HG03354 (cell line): ENCODE results near the gene APOL5.
"Not testable (repeated sequence)": the region's sequence is repeated elsewhere in the genome, so short reads cannot be mapped to it uniquely, and the experiment has no call there.

Experiments
- ATAC-seq: cut with Tn5 transposase; IDR thresholded peaks from one replicate; pipeline ENCODE4 v1.9.1; 2021; ENCODE audit warnings: mild to moderate bottlenecking; ENCODE audit not compliant: unreplicated experiment, poor library complexity, severe bottlenecking

Gene APOL5

GRCh38 chr22:35737886-35738285 is 20.2 kb downstream of the APOL5 start:
- not testable (repeated sequence) for ATAC-seq

- no peak for ATAC-seq
Measured at GRCh38 chr22:35739076-35739930, 21.6 kb downstream of the APOL5 start.

DNA sequence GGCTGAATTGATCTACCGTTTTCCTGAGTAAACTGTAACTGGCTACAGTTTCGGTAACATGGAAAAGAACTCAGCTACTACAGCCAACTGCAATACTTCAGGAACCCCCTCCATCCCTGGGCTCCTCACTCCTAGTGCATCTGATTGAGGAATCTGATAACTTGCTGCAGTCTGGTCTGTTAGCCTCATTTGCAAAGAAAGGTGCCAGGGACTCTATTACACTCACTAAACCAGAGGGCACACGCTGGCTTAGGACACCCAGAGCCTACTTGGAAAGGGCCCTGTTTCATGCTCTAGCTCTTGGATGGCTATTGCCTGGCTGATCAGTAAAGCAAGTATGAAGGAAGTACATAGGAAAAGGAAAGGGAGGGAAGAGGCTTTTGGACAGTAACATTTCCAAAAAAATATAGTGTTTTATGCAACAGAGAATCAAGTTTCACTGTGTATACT is 22.3 kb downstream of the APOL5 start:
- ATAC-seq: no peak

GRCh38 chr22:35740616-35741015 is 22.9 kb downstream of the APOL5 start:
- ATAC-seq: no peak

DNA sequence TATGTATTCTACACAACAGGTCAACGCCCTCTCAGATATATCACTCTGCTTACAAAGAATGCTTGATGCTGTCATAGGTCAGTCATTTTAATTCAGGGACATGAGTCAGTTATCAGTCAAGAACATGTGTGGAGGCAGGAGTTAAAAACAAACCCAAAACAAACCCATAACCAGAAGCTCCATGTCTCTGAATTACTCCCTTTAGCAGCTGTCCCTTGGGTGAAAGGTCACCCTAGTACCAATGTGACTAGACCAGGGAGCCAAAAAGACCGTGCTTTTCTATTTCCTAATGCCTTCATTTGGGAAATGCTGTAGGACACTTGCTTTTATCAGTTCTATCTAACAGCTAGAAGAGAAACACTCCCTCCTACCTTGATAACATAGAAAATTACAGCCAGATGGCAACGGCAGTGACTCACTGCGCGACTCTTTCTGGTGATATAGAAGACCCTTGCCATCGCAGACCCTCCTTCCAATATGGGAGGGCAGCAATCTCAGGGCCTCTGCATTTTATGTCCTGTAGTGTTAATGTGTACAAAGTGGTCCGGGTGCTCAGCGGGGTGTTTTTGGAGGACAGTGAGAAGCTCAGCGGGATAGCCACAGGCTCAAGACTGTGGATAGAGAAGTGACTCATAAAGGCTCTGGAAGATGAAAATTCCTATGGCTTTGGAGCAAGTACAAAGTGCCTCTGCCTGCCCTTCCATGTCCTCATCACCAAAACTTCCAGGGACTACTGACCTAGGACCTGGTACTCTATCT is 24.8 kb downstream of the APOL5 start:
- ATAC-seq: no peak

DNA sequence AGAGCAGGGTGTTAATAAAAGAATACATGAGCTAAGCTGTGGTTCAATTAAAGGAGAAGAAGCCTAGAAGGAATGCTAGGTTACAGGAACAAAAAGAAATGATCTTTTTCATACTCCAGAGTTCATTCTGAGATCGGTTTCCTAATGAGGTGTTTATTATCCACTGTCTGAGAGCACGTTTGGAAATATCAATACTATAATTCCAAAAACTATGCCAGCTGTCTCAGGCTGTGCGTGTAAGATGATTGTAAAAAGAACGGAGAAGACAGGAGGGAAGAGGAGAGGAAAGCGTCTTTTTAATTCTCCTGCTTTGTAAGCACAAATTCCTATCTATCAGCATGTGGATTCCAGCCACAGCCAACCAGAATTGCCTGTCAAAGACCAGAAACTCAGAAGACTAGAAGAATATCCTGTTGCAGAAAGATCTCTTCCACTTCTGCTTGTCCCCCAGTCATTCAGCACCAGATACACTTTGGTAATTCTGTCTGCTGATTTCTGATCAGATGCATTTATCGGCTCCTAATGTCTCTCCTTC is 25.7 kb downstream of the APOL5 start:
- ATAC-seq: no peak

DNA sequence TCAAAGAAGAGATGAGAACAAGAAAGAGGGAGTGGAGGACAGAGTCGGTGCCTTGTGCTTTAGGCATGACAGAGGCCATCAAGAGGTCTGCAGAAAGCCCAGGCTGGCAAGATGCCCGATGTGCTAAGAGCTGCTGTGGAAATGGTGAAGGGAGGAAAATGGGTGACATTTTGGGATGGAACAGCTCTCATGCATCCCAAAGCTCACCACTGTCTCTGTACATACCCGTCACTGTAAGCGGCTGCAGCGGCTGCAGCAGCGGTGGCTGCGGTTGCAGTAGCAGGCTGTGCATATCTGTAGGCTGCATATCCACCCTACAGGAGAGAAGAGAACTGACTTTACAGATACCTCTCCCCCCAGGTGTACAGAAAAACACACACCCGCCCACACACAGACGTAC is 28.6 kb downstream of the APOL5 start:
- ATAC-seq: no peak

DNA sequence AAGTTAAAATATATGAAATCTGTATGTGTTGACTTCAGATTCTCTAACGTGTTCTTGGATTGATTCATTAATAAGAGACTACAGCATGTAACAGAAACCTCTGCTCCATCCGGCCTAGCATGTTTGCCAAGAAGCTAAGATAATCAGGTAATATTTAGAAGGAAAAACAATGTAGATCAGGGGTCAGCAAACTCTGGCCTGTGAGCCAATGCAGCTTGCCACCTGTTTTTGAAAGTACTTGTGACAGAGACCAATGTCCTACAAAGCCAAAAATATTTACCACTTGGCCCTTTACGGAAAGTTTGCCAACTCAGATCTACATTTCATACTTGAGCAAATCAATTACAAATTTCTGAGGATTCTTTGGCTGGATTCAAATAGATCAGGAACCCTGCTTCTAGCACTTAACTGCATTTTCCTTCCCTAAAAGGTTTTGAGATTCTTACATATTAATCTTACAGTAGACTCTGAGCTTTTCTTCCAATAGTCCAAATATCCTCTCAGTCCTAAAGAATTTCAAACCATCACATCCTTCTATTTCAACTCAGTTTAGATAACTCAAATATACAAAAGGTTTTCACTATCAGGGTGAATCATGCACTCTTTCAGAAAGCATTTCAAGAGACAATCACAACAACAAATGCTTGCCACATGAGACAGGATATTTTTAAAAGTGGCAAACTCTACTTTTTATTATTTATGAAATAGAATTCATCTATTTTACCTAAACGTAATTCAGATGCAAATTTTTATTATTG is 29.5 kb downstream of the APOL5 start:
- no peak for ATAC-seq

DNA sequence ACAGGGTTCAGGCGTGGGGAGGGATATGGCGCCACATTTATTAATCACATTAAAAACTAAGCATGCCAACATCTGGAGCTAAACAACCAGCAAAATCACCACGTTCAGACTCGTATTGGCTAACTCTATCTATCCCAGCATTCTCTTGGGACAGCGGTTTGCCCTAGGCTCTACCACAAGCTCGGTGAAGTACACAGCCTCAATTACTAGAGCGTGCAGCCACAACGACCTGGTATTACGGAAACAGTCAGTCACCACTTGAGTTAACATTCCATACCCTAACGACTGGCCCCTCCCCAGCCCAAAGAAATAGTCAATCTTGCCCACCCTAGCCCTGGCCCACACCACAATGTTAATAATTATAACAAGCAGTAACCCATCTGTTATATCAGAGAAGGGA is 32.1 kb downstream of the APOL5 start:
- ATAC-seq: peak; percentile 92

DNA sequence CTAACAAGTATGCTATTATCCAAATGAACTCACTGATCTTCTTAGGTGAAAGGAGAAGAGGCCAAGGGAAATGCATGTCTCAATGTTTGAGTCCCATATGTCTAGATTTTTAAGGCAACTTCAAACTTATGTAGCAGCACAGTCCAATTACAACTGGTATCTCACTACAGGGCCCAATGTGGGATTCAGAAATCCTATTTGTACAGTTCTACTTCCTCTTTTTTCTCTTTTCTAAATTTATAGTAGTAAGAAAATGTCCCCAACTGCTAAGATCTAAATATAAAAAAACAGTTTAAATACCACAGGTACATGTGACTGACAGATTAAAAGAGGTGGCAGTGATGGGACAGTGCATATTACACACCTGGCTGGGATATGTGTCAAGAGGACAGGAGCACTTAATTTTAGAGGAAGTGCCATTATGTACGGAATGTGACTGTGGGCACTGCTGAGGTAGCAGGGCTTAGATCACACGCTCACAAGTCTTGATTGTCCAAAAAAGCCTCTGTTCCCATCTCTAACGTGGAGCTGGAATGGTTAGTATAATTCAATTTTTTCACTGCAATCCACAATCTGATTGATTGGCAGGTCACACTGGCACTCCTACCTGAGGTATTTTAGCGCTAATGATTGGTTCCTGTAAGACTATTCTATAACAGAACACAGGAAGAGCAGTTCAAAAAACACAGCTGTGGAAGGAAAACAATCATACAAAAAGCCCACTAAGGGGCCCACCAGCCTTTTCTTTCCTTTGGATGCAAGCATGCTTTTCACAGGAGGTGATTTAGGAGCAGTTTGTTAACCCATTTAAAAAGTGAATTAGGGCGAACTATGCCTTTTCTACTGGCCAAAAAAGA is 34.6 kb downstream of the APOL5 start:
- no peak for ATAC-seq

- ATAC-seq: no peak
Measured at GRCh38 chr22:35752863-35753189, 35.2 kb downstream of the APOL5 start.

- no peak for ATAC-seq
Measured at GRCh38 chr22:35754761-35755160, 37.1 kb downstream of the APOL5 start.

- ATAC-seq: no peak
Measured at GRCh38 chr22:35756722-35757121, 39.0 kb downstream of the APOL5 start.

DNA sequence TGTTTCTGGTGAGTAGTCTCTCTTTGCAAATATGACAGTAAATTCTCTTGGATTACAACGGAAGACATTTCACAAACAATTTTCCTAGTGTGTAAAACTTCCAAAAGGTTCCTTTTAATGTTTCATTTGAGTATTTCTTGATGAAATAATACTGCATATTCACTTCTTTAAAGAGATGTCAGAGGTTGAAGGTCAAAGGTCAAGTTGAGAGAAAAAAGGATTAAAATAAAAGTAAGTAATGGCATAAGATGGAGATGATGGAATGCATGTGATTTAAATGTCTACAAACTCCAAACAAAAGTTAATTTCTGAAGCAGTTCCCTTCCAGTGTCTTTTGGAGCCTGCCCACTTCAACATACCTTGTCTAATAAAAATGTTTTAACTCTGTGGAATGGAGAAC is 40.7 kb downstream of the APOL5 start:
- no peak for ATAC-seq

DNA sequence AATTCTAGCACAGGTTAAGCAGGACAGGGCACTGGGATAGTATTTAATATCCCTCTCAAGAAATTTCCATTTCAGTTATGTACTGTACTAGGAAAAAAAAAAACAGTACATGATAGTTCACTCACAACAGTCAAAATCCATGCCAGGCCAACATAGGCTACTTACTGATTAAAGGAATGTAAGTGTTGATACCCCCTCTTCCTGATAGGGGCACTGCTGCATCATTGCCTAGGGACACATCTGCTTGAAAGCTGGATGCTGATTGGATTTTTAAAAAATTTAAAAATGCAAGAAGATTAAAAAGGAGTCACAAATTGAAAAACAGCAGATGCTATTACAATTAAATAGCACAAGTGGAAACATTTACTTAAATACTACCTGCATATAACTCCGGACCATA is 43.4 kb downstream of the APOL5 start:
- ATAC-seq: no peak

- no peak for ATAC-seq
Measured at GRCh38 chr22:35766654-35767580, 49.2 kb downstream of the APOL5 start.

- no peak for ATAC-seq
Measured at GRCh38 chr22:35769974-35770373, 52.3 kb downstream of the APOL5 start.

- no peak for ATAC-seq
Measured at GRCh38 chr22:35775339-35775738, 57.7 kb downstream of the APOL5 start.
